Panc1 (cell line): ENCODE measurements around the gene MARCHF3. TPM values are rescaled to one million over a fixed set of nuclear protein-coding genes. Genes with fewer than 3 reads are reported as not detected.
"Not testable (repeated sequence)": the region's sequence is repeated elsewhere in the genome, so short reads cannot be mapped to it uniquely, and the experiment has no call there.

ENCODE experiments used
- ATAC-seq: fragments of 200-7000 bp; cut with Tn5 transposase; 2 replicates; pipeline ENCODE4 v1.9.1; 2020; ENCODE audit warnings: mild to moderate bottlenecking, moderate library complexity
- BruUV-seq: library from RNA; stranded (reverse); fragments of 400-500 nt; replicated peaks from 2 replicates; lab custom pipeline; 2021; lab: Mats Ljungman, UMichigan
- CTCF ChIA-PET: fragments of 300-600 bp; sonication (Branson Sonifier 250); formaldehyde crosslinking; loops from one replicate; lab custom pipeline; 2022; ENCODE audit warnings: antibody characterized with exemption; lab: Charles Lee
- POLR2A ChIA-PET: fragments of 300-600 bp; sonication (Branson Sonifier 250); formaldehyde crosslinking; loops from one replicate; lab custom pipeline; 2022; ENCODE audit warnings: antibody characterized with exemption; lab: Charles Lee
- DNase-seq: peaks from one replicate; pipeline ENCODE4 v3.0.0-alpha.2; 2010; ENCODE audit warnings: low read depth, low spot score
- H3K27ac ChIP-seq: 2 replicates; pipeline ENCODE4 v1.5.1; 2011; ENCODE audit warnings: mild to moderate bottlenecking, low read length, inconsistent platforms
- H3K27me3 ChIP-seq: fragments of 200-500 bp; sonication (Bioruptor generic); 2 replicates; pipeline ENCODE4 v1.6.0; 2014; ENCODE audit warnings: low read length, inconsistent platforms; ENCODE audit not compliant: control insufficient read depth, insufficient read depth
- H3K36me3 ChIP-seq: fragments of 200-500 bp; sonication (Bioruptor generic); 2 replicates; pipeline ENCODE4 v1.5.1; 2014; ENCODE audit warnings: inconsistent platforms, mild to moderate bottlenecking, low read length, moderate library complexity; ENCODE audit not compliant: control insufficient read depth, insufficient read depth
- H3K4me1 ChIP-seq: 2 replicates; pipeline ENCODE4 v1.5.1; 2011; ENCODE audit warnings: inconsistent platforms, mild to moderate bottlenecking, low read length, moderate library complexity; ENCODE audit not compliant: control insufficient read depth, insufficient read depth
- H3K4me3 ChIP-seq, 2 experiments: 2 replicates each; pipeline ENCODE4 v1.5.1; 2011 to 2012; ENCODE audit warnings: low read depth in 2 of 2, low read length in 2 of 2, mild to moderate bottlenecking in 2 of 2, inconsistent platforms in 1 of 2, moderate library complexity in 1 of 2
- H3K9me3 ChIP-seq: fragments of 200-500 bp; sonication (Bioruptor generic); 2 replicates; pipeline ENCODE4 v1.5.1; 2014; ENCODE audit warnings: low read depth, mild to moderate bottlenecking, inconsistent platforms, low read length, moderate library complexity; ENCODE audit not compliant: control insufficient read depth, insufficient read depth
- POLR2AphosphoS5 ChIP-seq: IDR thresholded peaks from 2 replicates; pipeline ENCODE4 v1.6.1; 2012; ENCODE audit warnings: mild to moderate bottlenecking, low read depth, low read length, moderate library complexity
- REST ChIP-seq, 2 experiments: IDR thresholded peaks; 2 replicates each; pipeline ENCODE4 v1.6.1; 2011 to 2012; ENCODE audit warnings: low read depth in 2 of 2, control low read depth in 1 of 2, low read length in 1 of 2, mild to moderate bottlenecking in 1 of 2, moderate library complexity in 1 of 2; ENCODE audit not compliant: insufficient read depth in 1 of 2
- SIN3A ChIP-seq: IDR thresholded peaks from 2 replicates; pipeline ENCODE4 v1.6.1; 2012; ENCODE audit warnings: low read depth, mild to moderate bottlenecking, low read length, moderate library complexity, borderline replicate concordance; ENCODE audit not compliant: insufficient read depth
- TCF7L2 ChIP-seq: IDR thresholded peaks from 2 replicates; pipeline ENCODE4 v1.6.1; 2011; ENCODE audit warnings: mild to moderate bottlenecking, low read depth, low read length, inconsistent platforms
- in situ Hi-C: cut with HindIII; loops from 2 replicates; pipeline ENCODE4 v1.10.0; 2016; ENCODE audit warnings: low sequenced_read_pairs, low pct_unique_long_range_greater_than_20kb
- intact Hi-C: fragments of 100-400 bp; cut with micrococcal nuclease; formaldehyde crosslinking; loops from one replicate; pipeline ENCODE4 v1.10.0; 2022; ENCODE audit not compliant: unreplicated experiment
- total RNA-seq: library from RNA; stranded (reverse); gene quantifications from one replicate; pipeline ENCODE4 v1.2.1, GENCODE V29; 2021; ENCODE audit not compliant: unreplicated experiment
- TF ChIP-seq, protein P1 (sequence below): fragments of 450-650 bp; IDR thresholded peaks from 2 replicates; pipeline ENCODE4 v1.5.1; 2017; ENCODE audit warnings: mild to moderate bottlenecking

MARCHF3 gene
- total RNA-seq, 1 experiment from 2014 or later = 3.0 TPM

DNA sequence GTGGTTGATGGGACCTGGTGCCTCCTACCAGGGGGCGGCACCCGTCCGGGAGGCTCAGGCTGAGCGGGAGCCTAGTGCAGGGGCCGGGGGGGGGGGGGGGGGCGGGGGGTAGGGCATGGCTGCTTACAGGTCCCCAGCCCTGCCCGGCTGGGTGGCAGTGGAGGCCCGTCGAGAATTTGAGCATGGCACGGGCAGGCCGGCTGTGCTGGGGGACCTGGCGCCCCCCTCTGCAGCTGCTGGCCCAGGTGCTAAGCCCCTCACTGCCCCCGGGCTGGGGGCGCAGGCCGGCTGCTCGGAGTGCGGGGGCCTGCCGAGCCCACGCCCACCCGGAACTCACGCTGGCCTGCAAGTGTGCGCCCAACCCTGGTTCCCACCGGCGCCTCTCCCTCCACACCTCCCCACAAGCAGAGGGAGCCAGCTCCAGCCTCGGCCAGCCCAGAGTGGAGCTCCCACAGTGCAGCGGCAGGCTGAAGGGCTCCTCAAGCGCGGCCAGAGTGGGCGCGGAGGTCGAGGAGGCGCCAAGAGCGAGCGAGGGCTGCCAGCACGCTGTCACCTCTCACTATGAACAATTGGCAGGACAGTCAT is 175.7 kb downstream of the MARCHF3 start:
- DNase-seq = no peak
- in situ Hi-C loops = no loop called here
- ChIA-PET CTCF (no interaction called here), POLR2A (no interaction called here)
- Histone ChIP-seq H3K36me3 (no peaks in the 10 kb centered on the region), H3K9me3 (no peaks in the 10 kb centered on the region), H3K4me3 (no peak overlapping the region), H3K27ac (no peak overlapping the region), H3K27me3 (no peaks in the 10 kb centered on the region), H3K4me1 (no peaks in the 10 kb centered on the region)
- no peak for TF ChIP-seq POLR2AphosphoS5
- no peak for TF ChIP-seq TCF7L2
- TF ChIP-seq, protein P1, sequence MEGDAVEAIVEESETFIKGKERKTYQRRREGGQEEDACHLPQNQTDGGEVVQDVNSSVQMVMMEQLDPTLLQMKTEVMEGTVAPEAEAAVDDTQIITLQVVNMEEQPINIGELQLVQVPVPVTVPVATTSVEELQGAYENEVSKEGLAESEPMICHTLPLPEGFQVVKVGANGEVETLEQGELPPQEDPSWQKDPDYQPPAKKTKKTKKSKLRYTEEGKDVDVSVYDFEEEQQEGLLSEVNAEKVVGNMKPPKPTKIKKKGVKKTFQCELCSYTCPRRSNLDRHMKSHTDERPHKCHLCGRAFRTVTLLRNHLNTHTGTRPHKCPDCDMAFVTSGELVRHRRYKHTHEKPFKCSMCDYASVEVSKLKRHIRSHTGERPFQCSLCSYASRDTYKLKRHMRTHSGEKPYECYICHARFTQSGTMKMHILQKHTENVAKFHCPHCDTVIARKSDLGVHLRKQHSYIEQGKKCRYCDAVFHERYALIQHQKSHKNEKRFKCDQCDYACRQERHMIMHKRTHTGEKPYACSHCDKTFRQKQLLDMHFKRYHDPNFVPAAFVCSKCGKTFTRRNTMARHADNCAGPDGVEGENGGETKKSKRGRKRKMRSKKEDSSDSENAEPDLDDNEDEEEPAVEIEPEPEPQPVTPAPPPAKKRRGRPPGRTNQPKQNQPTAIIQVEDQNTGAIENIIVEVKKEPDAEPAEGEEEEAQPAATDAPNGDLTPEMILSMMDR = no peak
- no peak for TF ChIP-seq SIN3A
- no peak for TF ChIP-seq REST (IDR thresholded peaks at IDR 0.05; ENCODE audit: insufficient read depth in 1 of 2, low read depth in 2 of 2, low read length in 1 of 2)
- no peak for ATAC-seq
- intact Hi-C loops = no loop called here
- BruUV-seq = no TSS peak

DNA sequence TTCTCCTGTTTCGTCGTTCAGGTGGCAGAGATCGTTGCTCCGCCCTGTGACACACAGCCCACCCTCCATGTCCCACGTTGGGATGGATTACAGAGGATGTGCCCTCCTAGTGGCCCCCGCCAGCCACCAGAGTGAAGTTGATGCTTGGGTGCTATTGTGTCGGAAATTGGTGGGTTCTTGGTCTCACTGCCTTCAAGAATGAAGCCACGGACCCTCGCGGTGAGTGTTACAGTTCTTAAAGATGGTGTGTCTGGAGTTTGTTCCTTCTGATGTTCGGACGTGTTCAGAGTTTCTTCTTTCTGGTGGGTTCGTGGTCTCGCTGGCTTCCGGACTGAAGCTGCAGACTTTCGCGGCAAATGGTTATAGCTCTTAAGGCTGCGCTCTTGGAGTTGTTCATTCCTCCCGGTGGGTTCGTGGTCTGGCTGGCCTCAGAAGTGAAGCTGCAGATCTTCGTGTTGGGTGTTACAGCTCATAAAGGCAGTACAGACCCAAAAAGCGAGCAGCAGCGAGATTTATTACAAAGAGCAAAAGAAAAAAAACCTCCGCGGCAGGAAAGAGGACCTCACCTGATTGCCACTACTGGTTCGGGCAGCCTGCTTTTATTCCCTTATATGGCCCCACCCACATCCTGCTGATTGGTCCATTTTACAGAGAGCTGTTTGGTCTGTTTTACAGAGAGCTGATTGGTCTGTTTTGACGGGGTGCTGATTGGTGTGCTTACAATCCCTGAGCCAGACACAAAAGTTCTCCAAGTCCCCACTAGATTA is 176.6 kb downstream of the MARCHF3 start:
- H3K4me3 ChIP-seq, DNase-seq, H3K36me3 ChIP-seq, H3K9me3 ChIP-seq, H3K27me3 ChIP-seq, intact Hi-C loops, ATAC-seq, in situ Hi-C loops, CTCF ChIA-PET, H3K4me1 ChIP-seq, H3K27ac ChIP-seq, BruUV-seq: not testable (repeated sequence)
- POLR2A ChIA-PET = interaction anchor here (0.8 kb wide), 1 partner anchor 23 kb away, joined by 6 read pairs; no protein-coding TSS in a partner anchor

- BruUV-seq = no TSS peak
- intact Hi-C loops = no loop called here
These were observed 177.5 kb downstream of the MARCHF3 start for GRCh38 chr5:126852841-126853271.

More at GRCh38 chr5:126852841-126853271, 177.5 kb downstream of the MARCHF3 start:
- POLR2A ChIA-PET = interaction anchor here (0.8 kb wide), 1 partner anchor 24 kb away, joined by 6 read pairs; no protein-coding TSS in a partner anchor
- Histone ChIP-seq H3K27ac (no peak overlapping the region), H3K36me3 (no peaks in the 10 kb centered on the region), H3K4me3 (no peak overlapping the region), H3K27me3 (no peaks in the 10 kb centered on the region), H3K4me1 (no peaks in the 10 kb centered on the region), H3K9me3 (no peaks in the 10 kb centered on the region)
- DNase-seq (no peak), ATAC-seq (no peak)
- in situ Hi-C loops = no loop called here
- TF ChIP-seq SIN3A = no peak
- no peak for TF ChIP-seq TCF7L2
- TF ChIP-seq, protein P1 = no peak
- no peak for TF ChIP-seq REST (IDR thresholded peaks at IDR 0.05; ENCODE audit: insufficient read depth in 1 of 2, low read depth in 2 of 2, low read length in 1 of 2)
- no peak for TF ChIP-seq POLR2AphosphoS5
- CTCF ChIA-PET = no interaction called here
